Nephron (organoid): Measurements from ENCODE around the gene HOXB4.
A peak's percentile ranks its signal among the peaks of the same experiment; 100 is the strongest.

ENCODE experiments used
- H3K27ac Mint-ChIP-seq, 3 experiments: 2 replicates each; pipeline ENCODE4 v1.8.0; 2020; ENCODE audit warnings: mixed read lengths in 3 of 3, mild to moderate bottlenecking in 2 of 3, moderate library complexity in 1 of 3
- H3K27me3 Mint-ChIP-seq: 2 replicates; pipeline ENCODE4 v1.8.0; 2021; ENCODE audit warnings: low read depth, mild to moderate bottlenecking, moderate library complexity, mixed read lengths
- H3K36me3 Mint-ChIP-seq: 2 replicates; pipeline ENCODE4 v1.8.0; 2020; ENCODE audit warnings: low read depth, mixed read lengths
- H3K4me1 Mint-ChIP-seq: 2 replicates; pipeline ENCODE4 v1.8.0; 2020; ENCODE audit warnings: mixed read lengths
- H3K4me3 Mint-ChIP-seq, 3 experiments: 2 replicates each; pipeline ENCODE4 v1.8.0; 2020; ENCODE audit warnings: mild to moderate bottlenecking in 3 of 3, mixed read lengths in 3 of 3, moderate library complexity in 2 of 3
- H3K9me3 Mint-ChIP-seq: 2 replicates; pipeline ENCODE4 v1.8.0; 2020; ENCODE audit warnings: mixed read lengths
- CTCF ChIP-seq, 3 experiments: fragments of 200-600 bp; sonication (generic); IDR thresholded peaks; one replicate each; pipeline ENCODE4 v1.5.0; 2021; ENCODE audit warnings: antibody characterized with exemption in 3 of 3; ENCODE audit not compliant: unreplicated experiment in 3 of 3

The HOXB4 gene

GRCh38 chr17:48577330-48577945 is 712 bp downstream of the HOXB4 start:
- no peak for TF ChIP-seq CTCF (IDR thresholded peaks at IDR 0.05; ENCODE audit: unreplicated experiment in 3 of 3)
- H3K4me3 Mint-ChIP-seq, result peak overlapping the region; percentile 85 to 94 (median 93)
- peaks cover 83% of the 10 kb centered on the region for H3K4me1 Mint-ChIP-seq
- peak overlapping the region in 1 of 3 experiments; percentile 98 for H3K27ac Mint-ChIP-seq
- peaks cover 69% of the 10 kb centered on the region for H3K27me3 Mint-ChIP-seq
- H3K9me3 Mint-ChIP-seq, result no peaks in the 10 kb centered on the region
- H3K36me3 Mint-ChIP-seq, result peaks cover 31% of the 10 kb centered on the region

- no peaks in the 10 kb centered on the region for H3K9me3 Mint-ChIP-seq
- no peak for TF ChIP-seq CTCF (IDR thresholded peaks at IDR 0.05; ENCODE audit: unreplicated experiment in 3 of 3)
Observed at GRCh38 chr17:48576479-48577309, 1.5 kb downstream of the HOXB4 start.

GRCh38 chr17:48575673-48576478 is 2.3 kb downstream of the HOXB4 start:
- no peak for TF ChIP-seq CTCF (IDR thresholded peaks at IDR 0.05; ENCODE audit: unreplicated experiment in 3 of 3)
- H3K27me3 Mint-ChIP-seq, result peaks cover 68% of the 10 kb centered on the region

More at GRCh38 chr17:48576479-48577309, 1.5 kb downstream of the HOXB4 start:
- H3K4me3 Mint-ChIP-seq, result peak overlapping the region; percentile 85 to 94 (median 93)
- H3K36me3 Mint-ChIP-seq, result peaks cover 30% of the 10 kb centered on the region
- peaks cover 68% of the 10 kb centered on the region for H3K27me3 Mint-ChIP-seq
- H3K4me1 Mint-ChIP-seq, result peaks cover 86% of the 10 kb centered on the region
- H3K27ac Mint-ChIP-seq, result peak overlapping the region in 1 of 3 experiments; percentile 98

GRCh38 chr17:48575066-48575582 is 3.0 kb downstream of the HOXB4 start:
- Mint-ChIP-seq H3K27me3 (peaks cover 63% of the 10 kb centered on the region), H3K27ac (no peak overlapping the region), H3K4me1 (peaks cover 89% of the 10 kb centered on the region), H3K4me3 (peak overlapping the region in 2 of 3 experiments; percentile 71 to 80), H3K36me3 (peaks cover 37% of the 10 kb centered on the region), H3K9me3 (no peaks in the 10 kb centered on the region)
- TF ChIP-seq CTCF (IDR thresholded peaks at IDR 0.05; ENCODE audit: unreplicated experiment in 3 of 3), result no peak

More at GRCh38 chr17:48575673-48576478, 2.3 kb downstream of the HOXB4 start:
- Mint-ChIP-seq H3K27ac (no peak overlapping the region), H3K4me3 (peak overlapping the region; percentile 71 to 82 (median 80)), H3K9me3 (no peaks in the 10 kb centered on the region), H3K4me1 (peaks cover 89% of the 10 kb centered on the region), H3K36me3 (peaks cover 37% of the 10 kb centered on the region)

- Mint-ChIP-seq H3K4me1 (peaks cover 84% of the 10 kb centered on the region), H3K4me3 (peak overlapping the region in 2 of 3 experiments; percentile 71 to 80), H3K9me3 (no peaks in the 10 kb centered on the region), H3K36me3 (peaks cover 37% of the 10 kb centered on the region), H3K27me3 (peaks cover 60% of the 10 kb centered on the region), H3K27ac (no peak overlapping the region)
- no peak for TF ChIP-seq CTCF (IDR thresholded peaks at IDR 0.05; ENCODE audit: unreplicated experiment in 3 of 3)
Observed at GRCh38 chr17:48574505-48575065, 3.6 kb downstream of the HOXB4 start.
